Hepatocyte (in vitro differentiated cells): ENCODE measurements around the gene CRACR2A. TPM values are rescaled to one million over a fixed set of nuclear protein-coding genes. Genes with fewer than 3 reads are reported as not detected.

Source experiments
- DNase-seq: peaks from one replicate; pipeline ENCODE4 v3.0.0-alpha.2; 2016; ENCODE audit warnings: low spot score
- H2AFZ ChIP-seq: fragments of 200-600 bp; sonication (generic); 2 replicates; pipeline ENCODE4 v1.6.0; 2016; ENCODE audit warnings: antibody characterized with exemption, mild to moderate bottlenecking
- H3K27ac ChIP-seq: fragments of 200-600 bp; sonication (generic); 2 replicates; pipeline ENCODE4 v1.5.1; 2016; ENCODE audit warnings: mild to moderate bottlenecking
- H3K27me3 ChIP-seq: fragments of 200-600 bp; sonication (generic); 2 replicates; pipeline ENCODE4 v1.6.1; 2016
- H3K36me3 ChIP-seq: fragments of 200-600 bp; sonication (generic); replicated peaks from 2 replicates; pipeline ENCODE4 v1.5.1; 2016; ENCODE audit warnings: low read depth; ENCODE audit not compliant: insufficient read depth
- H3K4me1 ChIP-seq: fragments of 200-600 bp; sonication (generic); 2 replicates; pipeline ENCODE4 v1.5.1; 2016; ENCODE audit warnings: mild to moderate bottlenecking, moderate library complexity; ENCODE audit not compliant: insufficient read depth
- H3K4me2 ChIP-seq: fragments of 200-600 bp; sonication (generic); 2 replicates; pipeline ENCODE4 v1.6.0; 2016
- H3K4me3 ChIP-seq: fragments of 200-600 bp; sonication (generic); 2 replicates; pipeline ENCODE4 v1.5.1; 2016; ENCODE audit warnings: mild to moderate bottlenecking
- H3K79me2 ChIP-seq: fragments of 200-600 bp; sonication (generic); 2 replicates; pipeline ENCODE4 v1.6.0; 2017; ENCODE audit warnings: mild to moderate bottlenecking
- H3K9me2 ChIP-seq: fragments of 200-600 bp; sonication (generic); replicated peaks from 2 replicates; pipeline ENCODE4 v1.6.0; 2017; ENCODE audit warnings: mild to moderate bottlenecking; ENCODE audit not compliant: insufficient read depth
- H3K9me3 ChIP-seq: fragments of 200-600 bp; sonication (generic); 2 replicates; pipeline ENCODE4 v1.5.1; 2016; ENCODE audit warnings: low read depth, mild to moderate bottlenecking
- H4K20me1 ChIP-seq: fragments of 200-600 bp; sonication (generic); 2 replicates; pipeline ENCODE4 v1.6.0; 2016; ENCODE audit warnings: mild to moderate bottlenecking; ENCODE audit not compliant: insufficient read depth, poor library complexity, severe bottlenecking
- CTCF ChIP-seq: fragments of 200-600 bp; sonication (generic); IDR thresholded peaks from 2 replicates; pipeline ENCODE4 v1.5.1; 2016; ENCODE audit warnings: antibody characterized with exemption, mild to moderate bottlenecking; ENCODE audit not compliant: poor library complexity
- EZH2 ChIP-seq: fragments of 200-600 bp; sonication (generic); IDR thresholded peaks from 2 replicates; pipeline ENCODE4 v1.6.1; 2016; ENCODE audit warnings: antibody characterized with exemption, mild to moderate bottlenecking, borderline replicate concordance
- EZH2phosphoT487 ChIP-seq: fragments of 200-600 bp; sonication (generic); IDR thresholded peaks from one replicate; pipeline ENCODE4 v1.6.1; 2018; ENCODE audit warnings: antibody characterized with exemption, mild to moderate bottlenecking, low read depth, moderate library complexity; ENCODE audit not compliant: unreplicated experiment, severe bottlenecking
- WGBS: methylation state at CpG from one replicate; pipeline ENCODE4 v1.1.6; 2016; ENCODE audit warnings: low lambda C conversion rate; ENCODE audit errors: missing lambda C conversion rate; 5-methylcytosine and 5-hydroxymethylcytosine counted together
- polyA plus RNA-seq: library from polyadenylated mRNA; unstranded; fragments of >200 nt; fragmentation: Nextera tagmentation; extraction: Ambion mirVana; gene quantifications from 2 replicates; pipeline ENCODE4 v1.2.1, GENCODE V29; 2016
- total RNA-seq: library from RNA; depleted of rRNA; stranded (reverse); fragments of >200 nt; gene quantifications from 2 replicates; pipeline ENCODE4 v1.2.3, GENCODE V29; 2014

The CRACR2A gene
- total RNA-seq (0.80 and 1.1 TPM in 2 replicates), polyA plus RNA-seq (0.30 and 0.64 TPM in 2 replicates)

- Histone ChIP-seq H3K79me2 (no peaks in the 10 kb centered on the region), H3K27ac (no peak within 1 kb of the TSS), H2AFZ (peak within 1 kb of the TSS; percentile 29), H3K4me2 (peak within 1 kb of the TSS; percentile 85), H3K27me3 (no peaks in the 10 kb centered on the region), H4K20me1 (no peaks in the 10 kb centered on the region), H3K9me2 (no peaks in the 10 kb centered on the region), H3K4me3 (no peak within 1 kb of the TSS), H3K9me3 (no peaks in the 10 kb centered on the region), H3K4me1 (peaks cover 6% of the 10 kb centered on the region), H3K36me3 (no peaks in the 10 kb centered on the region)
- TF ChIP-seq EZH2phosphoT487 (no peak), CTCF (peak; percentile 50)
- 13% methylated on average over 48 of the region's 62 CpGs for WGBS
- DNase-seq, result peak; percentile 83
Observed at GRCh38 chr12:3752741-3753486, at the start of gene CRACR2A. Gene CRACR2A (minus strand): TSS chr12:3753109. CDS start chr12:3696999, 56,110 bp downstream.

GRCh38 chr12:3797531-3798048 lies 44.7 kb upstream of the CRACR2A start:
- DNase-seq, result no peak
- Histone ChIP-seq H3K79me2 (no peaks in the 10 kb centered on the region), H3K27ac (no peak overlapping the region), H3K4me2 (no peak overlapping the region), H2AFZ (no peak overlapping the region), H3K9me2 (no peaks in the 10 kb centered on the region), H3K9me3 (no peaks in the 10 kb centered on the region), H4K20me1 (no peaks in the 10 kb centered on the region), H3K4me1 (peaks cover 4% of the 10 kb centered on the region), H3K4me3 (no peak overlapping the region), H3K27me3 (no peaks in the 10 kb centered on the region), H3K36me3 (no peaks in the 10 kb centered on the region)
- TF ChIP-seq EZH2phosphoT487 (no peak), CTCF (no peak), EZH2 (no peak)
- 94% methylated on average over 3 of the region's 3 CpGs for WGBS

- 53% methylated on average over 5 of the region's 5 CpGs for WGBS
- H4K20me1 ChIP-seq, result no peaks in the 10 kb centered on the region
- H3K27me3 ChIP-seq, result no peaks in the 10 kb centered on the region
- H2AFZ ChIP-seq, result no peak overlapping the region
- H3K4me1 ChIP-seq, result peaks cover 4% of the 10 kb centered on the region
- H3K27ac ChIP-seq, result no peak overlapping the region
- H3K36me3 ChIP-seq, result no peaks in the 10 kb centered on the region
- no peaks in the 10 kb centered on the region for H3K9me2 ChIP-seq
- no peak overlapping the region for H3K4me2 ChIP-seq
- DNase-seq, result no peak
- no peaks in the 10 kb centered on the region for H3K9me3 ChIP-seq
- H3K79me2 ChIP-seq, result no peaks in the 10 kb centered on the region
- TF ChIP-seq CTCF, result no peak
- H3K4me3 ChIP-seq, result no peak overlapping the region
Observed at GRCh38 chr12:3795492-3796133, 42.7 kb upstream of the CRACR2A start.
